ENCODE data around the gene ABCE1.
"Not testable (repeated sequence)": the region's sequence is repeated elsewhere in the genome, so short reads cannot be mapped to it uniquely, and the experiment has no call there.

ABCE1 gene

DNA sequence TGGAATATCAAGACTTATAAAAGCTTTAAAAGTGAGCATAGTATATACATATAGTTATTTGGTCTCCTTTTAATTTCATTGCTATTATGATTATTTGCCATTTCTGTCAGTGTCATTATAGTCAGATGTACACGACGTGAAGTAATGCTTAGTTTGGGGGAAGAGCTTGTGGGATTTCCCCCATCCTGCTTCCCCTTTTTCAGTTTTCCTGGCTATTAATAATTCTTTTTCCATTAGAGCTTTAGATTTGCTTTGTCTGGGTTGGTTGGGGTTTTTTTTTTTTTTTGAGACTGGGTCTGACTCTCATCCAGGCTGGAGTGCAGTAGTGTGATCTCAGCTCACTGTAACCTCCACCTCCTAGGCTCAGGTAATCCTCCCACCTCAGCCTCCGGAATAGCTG, 5.4 kb downstream of the ABCE1 start:
- DNase-seq = no peak

DNA sequence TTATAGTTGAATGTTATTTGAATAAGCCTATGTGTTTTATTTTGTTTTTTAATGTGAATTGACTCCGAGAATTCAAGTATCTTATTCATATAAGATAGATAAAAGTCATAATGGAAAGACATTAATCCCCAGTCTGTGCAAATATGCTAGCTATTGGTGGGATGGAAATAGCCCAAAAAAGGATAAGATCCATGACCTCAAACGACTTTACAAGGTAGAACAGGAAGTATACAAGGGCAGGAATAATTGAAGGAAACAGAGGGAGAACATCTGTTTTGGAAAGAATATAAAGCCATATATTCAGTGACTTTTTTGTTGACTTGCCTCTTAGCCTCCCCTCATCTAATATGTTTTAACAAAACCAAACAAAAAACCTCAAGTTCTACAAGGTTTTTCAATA, 9.0 kb downstream of the ABCE1 start:
- DNase-seq = no peak

GRCh38 chr4:145108128-145108527, 10.0 kb downstream of the ABCE1 start:
- no peak for DNase-seq

DNA sequence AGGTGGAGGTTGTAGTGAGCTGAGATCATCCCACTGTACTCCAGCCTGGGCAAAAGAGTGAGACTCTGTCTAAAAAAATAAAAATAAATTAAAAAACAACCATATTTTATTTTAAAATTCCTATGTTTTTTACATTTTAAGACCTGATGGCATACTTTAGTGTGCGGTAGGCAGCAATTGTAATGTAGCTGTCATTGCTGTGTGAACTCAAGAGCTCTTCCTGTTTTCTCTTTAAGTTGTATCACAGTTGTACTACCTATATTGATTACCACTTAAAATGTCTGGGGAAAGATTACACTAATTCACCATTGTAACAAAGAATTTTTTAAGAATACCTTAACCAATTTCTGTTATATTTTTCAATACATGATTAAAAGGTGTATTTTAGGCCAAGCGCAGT, 27.3 kb downstream of the ABCE1 start:
- no peak for DNase-seq

GRCh38 chr4:145130130-145130529, 32.0 kb downstream of the ABCE1 start:
- DNase-seq = no peak

GRCh38 chr4:145130788-145131399, 32.8 kb downstream of the ABCE1 start:
- no peak for DNase-seq

- no peak for DNase-seq
Observed at GRCh38 chr4:145131848-145132247, 33.7 kb downstream of the ABCE1 start.

GRCh38 chr4:145132511-145133098, 34.5 kb downstream of the ABCE1 start:
- no peak for DNase-seq

- not testable (repeated sequence) for DNase-seq
Observed at GRCh38 chr4:145136219-145136618, 38.1 kb downstream of the ABCE1 start.

DNA sequence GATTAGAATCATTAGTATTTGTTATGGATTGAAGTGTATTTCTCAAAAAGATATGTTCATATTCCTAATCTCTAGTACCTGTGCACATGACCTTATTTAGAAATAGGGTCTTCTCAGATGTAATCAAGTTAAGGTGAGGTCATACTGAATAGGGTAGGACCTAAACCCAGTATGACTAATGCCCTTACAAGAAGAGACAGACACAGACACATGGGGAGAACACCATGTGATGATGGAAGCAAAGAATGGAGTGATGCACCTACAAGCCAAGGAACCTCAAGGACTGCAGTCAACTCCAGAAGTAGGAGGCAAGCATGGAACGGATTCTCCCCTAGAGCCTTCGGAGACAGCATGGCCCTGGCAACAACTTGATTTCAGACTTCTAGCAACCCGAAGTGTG, 50.9 kb downstream of the ABCE1 start:
- DNase-seq = no peak

DNA sequence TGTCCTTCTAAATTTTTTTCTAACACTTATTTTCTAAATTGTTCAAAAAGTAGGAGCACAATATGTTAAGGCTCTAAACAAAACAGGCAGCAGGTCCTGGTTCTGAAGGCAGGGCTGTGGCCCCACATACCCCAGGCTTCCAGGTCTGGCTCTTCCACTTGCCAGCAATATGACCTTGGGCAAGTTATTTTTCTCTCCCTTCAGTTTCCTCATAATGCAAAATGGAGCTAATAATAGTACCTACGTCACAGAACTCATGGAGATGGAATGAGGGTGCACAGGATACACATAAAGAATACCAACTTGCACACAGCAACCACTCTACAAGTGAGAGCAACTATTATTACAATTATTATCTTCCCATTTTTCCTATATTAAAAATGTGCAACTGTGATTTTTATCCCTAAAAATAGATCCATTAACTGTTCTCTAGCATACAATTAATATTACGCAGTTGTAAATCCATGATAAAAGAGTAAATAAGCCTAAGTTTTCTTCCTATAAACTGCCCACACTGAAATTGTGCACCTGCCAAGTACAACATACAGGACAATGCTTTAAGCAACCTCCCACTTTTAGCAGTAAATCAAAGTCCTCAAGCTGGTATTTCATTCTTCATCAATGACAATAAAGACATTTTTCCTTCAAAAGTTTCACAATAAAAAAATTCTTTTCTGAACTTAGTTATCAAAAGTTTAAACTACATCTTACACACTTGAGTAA, 55.2 kb downstream of the ABCE1 start:
- no peak for DNase-seq

GRCh38 chr4:145153904-145154298, 55.8 kb downstream of the ABCE1 start:
- no peak for DNase-seq

DNA sequence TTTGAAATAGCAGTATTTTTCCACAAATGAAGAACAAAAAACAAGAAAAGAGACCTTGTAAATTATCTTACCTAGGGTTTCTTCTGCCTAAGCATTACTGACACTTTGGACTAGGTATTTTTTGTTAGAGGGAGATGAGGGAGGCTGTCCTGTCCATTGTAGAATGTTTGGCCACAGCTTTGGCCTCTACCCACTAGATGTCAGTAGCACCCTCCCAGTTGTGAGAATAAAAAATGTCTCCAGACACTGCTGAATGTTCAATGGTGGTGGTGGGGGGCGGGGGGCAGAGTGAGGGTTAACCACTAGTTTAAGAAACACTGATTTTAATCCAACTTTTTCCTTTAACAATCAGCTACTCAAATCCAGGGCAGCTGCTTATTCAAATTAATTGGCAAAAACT, 56.5 kb downstream of the ABCE1 start:
- DNase-seq = no peak

- no peak for DNase-seq
Observed at GRCh38 chr4:145155268-145155870, 57.3 kb downstream of the ABCE1 start.

DNA sequence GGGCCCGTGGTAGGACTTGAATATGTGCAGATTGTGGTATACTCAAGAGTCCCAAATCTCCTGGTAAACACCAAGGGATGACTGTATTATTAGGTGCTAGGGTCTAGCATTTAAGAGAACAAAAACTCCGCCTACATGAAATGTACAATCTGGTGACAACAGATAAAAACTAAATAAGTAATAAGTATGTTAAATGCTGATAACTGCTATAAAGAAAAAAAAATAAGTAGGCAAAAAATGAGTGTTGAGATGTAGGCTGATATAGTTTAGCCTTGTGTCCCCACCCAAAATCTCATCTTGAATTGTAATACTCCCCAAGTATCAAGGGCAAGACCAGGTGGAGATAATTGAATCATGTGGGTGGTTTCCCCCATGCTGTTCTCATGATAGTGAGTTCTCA, 58.9 kb downstream of the ABCE1 start:
- DNase-seq = no peak

- DNase-seq = no peak
Observed at GRCh38 chr4:145161549-145161948, 63.4 kb downstream of the ABCE1 start.

DNA sequence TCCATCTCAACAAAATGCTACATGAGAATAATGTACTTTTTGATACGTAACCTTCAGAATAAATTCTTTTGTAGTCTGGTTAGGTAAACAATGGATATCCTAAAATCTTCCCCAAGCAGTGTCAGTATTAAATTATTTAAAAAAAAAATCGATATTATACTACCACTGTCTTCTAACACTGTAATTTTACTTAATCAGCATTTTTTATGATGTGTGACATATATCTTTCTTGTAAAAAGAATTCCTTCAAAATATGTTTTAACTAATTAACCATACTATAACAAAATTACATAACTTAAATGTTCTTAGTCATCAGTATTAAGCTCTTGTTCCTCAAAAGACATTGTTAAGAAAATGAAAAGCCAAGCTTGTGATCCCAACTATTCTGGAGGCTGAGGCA, 69.8 kb downstream of the ABCE1 start:
- DNase-seq = no peak

DNA sequence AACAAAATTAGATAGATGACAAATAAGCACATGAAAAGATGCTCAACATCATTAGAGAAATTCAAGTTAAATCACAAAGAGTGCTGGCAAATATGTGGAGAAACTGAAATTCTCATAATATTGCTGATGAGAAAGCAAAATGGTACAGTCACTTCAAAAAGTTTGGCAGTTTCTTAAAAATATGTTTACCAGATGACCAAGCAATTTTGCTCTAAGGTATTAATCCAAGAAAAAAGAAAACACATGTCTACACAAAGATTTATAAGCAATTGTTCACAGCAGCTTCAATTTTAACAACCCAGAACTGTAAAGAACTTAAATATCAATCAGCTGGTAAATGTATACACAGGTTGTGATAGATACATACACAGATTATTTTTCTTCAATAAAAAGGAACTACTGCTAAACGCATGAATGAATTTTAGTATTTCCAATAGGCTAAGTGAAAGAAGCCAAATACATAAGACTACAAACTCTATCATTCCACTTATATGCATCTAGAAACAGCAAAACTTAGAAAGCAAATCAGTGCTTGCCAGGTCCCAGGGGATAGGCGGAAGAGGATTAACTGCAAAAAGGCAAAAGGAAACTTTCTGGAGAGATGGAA, 70.6 kb downstream of the ABCE1 start:
- no peak for DNase-seq

GRCh38 chr4:145170223-145170622, 72.1 kb downstream of the ABCE1 start:
- DNase-seq = no peak

DNA sequence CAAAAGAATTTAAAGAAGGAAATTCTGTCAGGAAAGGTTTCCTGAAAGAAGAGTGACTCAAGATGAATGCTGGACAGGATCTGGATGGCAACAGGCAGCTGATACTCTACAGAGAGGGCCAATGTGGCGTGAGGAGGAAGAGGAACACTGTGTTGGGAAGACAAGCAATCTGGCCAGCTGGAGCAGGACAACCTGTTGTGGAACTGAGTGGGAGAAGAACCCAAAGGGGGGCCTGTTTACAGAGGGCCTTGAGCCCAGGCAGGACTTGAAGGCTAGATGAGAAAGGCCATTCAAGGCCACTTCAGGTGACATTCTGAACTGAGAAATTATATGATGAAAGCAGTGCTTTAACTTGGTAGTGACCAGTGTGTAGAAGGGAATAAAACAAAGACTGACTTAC, 73.8 kb downstream of the ABCE1 start:
- DNase-seq = no peak

GRCh38 chr4:145176641-145177432, 78.7 kb downstream of the ABCE1 start:
- DNase-seq = no peak

GRCh38 chr4:145177511-145177905, 79.4 kb downstream of the ABCE1 start:
- no peak for DNase-seq

All from 8988T (cell line).